Measurements from ENCODE around the gene LPIN1.

Gene LPIN1

GRCh38 chr2:11762799-11763461, 16.5 kb downstream of the LPIN1 start:
- Histone ChIP-seq H3K27me3 (ENCODE audit: low read depth, low read length) (no peaks in the 10 kb centered on the region), H3K4me3 (ENCODE audit: low read length) (no peak overlapping the region), H3K4me2 (ENCODE audit: low read length) (no peak overlapping the region), H3K27ac (ENCODE audit: low read length) (no peak overlapping the region), H3K4me1 (ENCODE audit: low read length) (no peaks in the 10 kb centered on the region), H2AFZ (ENCODE audit: low read depth, low read length) (no peak overlapping the region), H3K36me3 (replicated peaks; ENCODE audit: low read depth, low read length) (peaks cover 31% of the 10 kb centered on the region), H3K9ac (ENCODE audit: low read length) (no peak overlapping the region), H3K79me2 (ENCODE audit: low read length) (no peaks in the 10 kb centered on the region), H3K9me3 (ENCODE audit: insufficient read depth, low read length) (no peaks in the 10 kb centered on the region), H4K20me1 (ENCODE audit: insufficient read depth, low read length) (peaks cover 15% of the 10 kb centered on the region)
- TF ChIP-seq, protein P1, sequence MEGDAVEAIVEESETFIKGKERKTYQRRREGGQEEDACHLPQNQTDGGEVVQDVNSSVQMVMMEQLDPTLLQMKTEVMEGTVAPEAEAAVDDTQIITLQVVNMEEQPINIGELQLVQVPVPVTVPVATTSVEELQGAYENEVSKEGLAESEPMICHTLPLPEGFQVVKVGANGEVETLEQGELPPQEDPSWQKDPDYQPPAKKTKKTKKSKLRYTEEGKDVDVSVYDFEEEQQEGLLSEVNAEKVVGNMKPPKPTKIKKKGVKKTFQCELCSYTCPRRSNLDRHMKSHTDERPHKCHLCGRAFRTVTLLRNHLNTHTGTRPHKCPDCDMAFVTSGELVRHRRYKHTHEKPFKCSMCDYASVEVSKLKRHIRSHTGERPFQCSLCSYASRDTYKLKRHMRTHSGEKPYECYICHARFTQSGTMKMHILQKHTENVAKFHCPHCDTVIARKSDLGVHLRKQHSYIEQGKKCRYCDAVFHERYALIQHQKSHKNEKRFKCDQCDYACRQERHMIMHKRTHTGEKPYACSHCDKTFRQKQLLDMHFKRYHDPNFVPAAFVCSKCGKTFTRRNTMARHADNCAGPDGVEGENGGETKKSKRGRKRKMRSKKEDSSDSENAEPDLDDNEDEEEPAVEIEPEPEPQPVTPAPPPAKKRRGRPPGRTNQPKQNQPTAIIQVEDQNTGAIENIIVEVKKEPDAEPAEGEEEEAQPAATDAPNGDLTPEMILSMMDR (IDR thresholded peaks at IDR 0.05; ENCODE audit: low read depth, low read length), result no peak
- TF ChIP-seq EZH2phosphoT487 (IDR thresholded peaks at IDR 0.05; ENCODE audit: low read depth), result no peak

DNA sequence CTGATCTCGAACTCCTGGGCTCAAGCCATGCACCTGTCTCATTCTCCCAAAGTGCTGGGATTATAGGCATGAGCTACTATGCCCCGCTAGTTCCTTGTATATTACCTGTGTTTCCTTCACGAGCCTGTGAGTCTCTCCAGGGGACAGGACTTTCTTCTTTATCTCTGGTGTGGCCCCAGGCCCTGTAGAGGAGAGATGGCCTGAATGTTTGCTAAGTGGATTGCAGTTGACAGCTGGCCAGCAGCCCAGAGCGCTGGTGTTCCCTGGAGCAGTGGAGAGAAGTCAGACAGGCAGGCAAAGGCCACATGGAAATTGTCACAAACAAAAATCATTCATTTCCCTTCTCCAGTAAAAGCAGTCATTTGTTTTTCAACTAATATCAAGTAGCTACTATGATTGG, 17.9 kb downstream of the LPIN1 start:
- H3K4me3 ChIP-seq (ENCODE audit: low read length), result no peak overlapping the region
- peaks cover 15% of the 10 kb centered on the region for H4K20me1 ChIP-seq (ENCODE audit: insufficient read depth, low read length)
- no peaks in the 10 kb centered on the region for H3K79me2 ChIP-seq (ENCODE audit: low read length)
- H3K9ac ChIP-seq (ENCODE audit: low read length), result no peak overlapping the region
- H3K36me3 ChIP-seq (replicated peaks; ENCODE audit: low read depth, low read length), result peaks cover 26% of the 10 kb centered on the region
- H3K9me3 ChIP-seq (ENCODE audit: insufficient read depth, low read length), result no peaks in the 10 kb centered on the region
- no peak overlapping the region for H2AFZ ChIP-seq (ENCODE audit: low read depth, low read length)
- no peak overlapping the region for H3K27ac ChIP-seq (ENCODE audit: low read length)
- H3K27me3 ChIP-seq (ENCODE audit: low read depth, low read length), result no peaks in the 10 kb centered on the region
- H3K4me2 ChIP-seq (ENCODE audit: low read length), result no peak overlapping the region
- no peaks in the 10 kb centered on the region for H3K4me1 ChIP-seq (ENCODE audit: low read length)
- no peak for TF ChIP-seq EZH2phosphoT487 (IDR thresholded peaks at IDR 0.05; ENCODE audit: low read depth)
- TF ChIP-seq, protein P1 (IDR thresholded peaks at IDR 0.05; ENCODE audit: low read depth, low read length), result no peak

DNA sequence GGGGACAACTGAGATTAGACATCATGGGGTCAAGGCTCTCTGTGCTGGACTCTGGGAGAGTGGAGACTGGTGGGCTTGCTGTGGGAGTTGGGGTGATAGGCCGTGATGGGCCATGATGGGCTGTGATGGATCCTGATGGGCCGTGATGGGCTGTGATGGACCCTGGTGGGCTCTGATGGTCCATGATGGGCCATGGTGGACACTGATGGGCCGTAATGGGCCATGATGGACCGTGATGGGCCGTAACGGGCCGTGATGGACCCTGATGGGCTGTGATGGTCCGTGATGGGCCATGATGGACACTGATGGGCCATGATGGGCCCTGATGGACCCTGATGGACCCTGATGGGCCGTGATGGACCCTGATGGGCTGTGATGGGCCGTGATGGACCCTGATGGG, 18.5 kb downstream of the LPIN1 start:
- Histone ChIP-seq H3K9me3 (ENCODE audit: insufficient read depth, low read length) (no peaks in the 10 kb centered on the region), H3K4me1 (ENCODE audit: low read length) (no peaks in the 10 kb centered on the region), H3K4me3 (ENCODE audit: low read length) (no peak overlapping the region), H3K27me3 (ENCODE audit: low read depth, low read length) (no peaks in the 10 kb centered on the region), H4K20me1 (ENCODE audit: insufficient read depth, low read length) (peaks cover 15% of the 10 kb centered on the region), H3K4me2 (ENCODE audit: low read length) (no peak overlapping the region), H2AFZ (ENCODE audit: low read depth, low read length) (no peak overlapping the region), H3K27ac (ENCODE audit: low read length) (no peak overlapping the region), H3K9ac (ENCODE audit: low read length) (no peak overlapping the region), H3K79me2 (ENCODE audit: low read length) (no peaks in the 10 kb centered on the region), H3K36me3 (replicated peaks; ENCODE audit: low read depth, low read length) (peaks cover 28% of the 10 kb centered on the region)
- no peak for TF ChIP-seq EZH2phosphoT487 (IDR thresholded peaks at IDR 0.05; ENCODE audit: low read depth)
- TF ChIP-seq, protein P1 (IDR thresholded peaks at IDR 0.05; ENCODE audit: low read depth, low read length), result no peak

- no peak overlapping the region for H3K9ac ChIP-seq (ENCODE audit: low read length)
- no peak overlapping the region for H3K27ac ChIP-seq (ENCODE audit: low read length)
- no peak for TF ChIP-seq EZH2phosphoT487 (IDR thresholded peaks at IDR 0.05; ENCODE audit: low read depth)
- TF ChIP-seq, protein P1 (IDR thresholded peaks at IDR 0.05; ENCODE audit: low read depth, low read length), result no peak
- H2AFZ ChIP-seq (ENCODE audit: low read depth, low read length), result no peak overlapping the region
- no peaks in the 10 kb centered on the region for H3K4me1 ChIP-seq (ENCODE audit: low read length)
- H3K79me2 ChIP-seq (ENCODE audit: low read length), result no peaks in the 10 kb centered on the region
- no peak overlapping the region for H3K4me2 ChIP-seq (ENCODE audit: low read length)
- peaks cover 15% of the 10 kb centered on the region for H4K20me1 ChIP-seq (ENCODE audit: insufficient read depth, low read length)
- H3K36me3 ChIP-seq (replicated peaks; ENCODE audit: low read depth, low read length), result peaks cover 28% of the 10 kb centered on the region
- no peaks in the 10 kb centered on the region for H3K9me3 ChIP-seq (ENCODE audit: insufficient read depth, low read length)
- H3K27me3 ChIP-seq (ENCODE audit: low read depth, low read length), result no peaks in the 10 kb centered on the region
- H3K4me3 ChIP-seq (ENCODE audit: low read length), result no peak overlapping the region
Observed at GRCh38 chr2:11765501-11765900, 19.1 kb downstream of the LPIN1 start.

Measured in OCI-LY3 (cell line).